Aorta (tissue), 5 donors: ENCODE results near the gene KCNH4. TPM values are rescaled to one million over a fixed set of nuclear protein-coding genes. Genes with fewer than 3 reads are reported as not detected.

Experiments used
- ATAC-seq: fragments of 200-7000 bp; cut with Tn5 transposase; one replicate; pipeline ENCODE4 v1.9.1; 2022; ENCODE audit warnings: moderate library complexity; ENCODE audit not compliant: low FRiP score
- DNase-seq, 2 donors: peaks; one replicate each; pipeline ENCODE4 v3.0.0-alpha.2; 2020
- H3K27ac ChIP-seq, 2 donors: one replicate each; pipeline ENCODE4 v1.5.1; 2013; ENCODE audit warnings: low read length in 2 of 2, mild to moderate bottlenecking in 2 of 2, moderate library complexity in 2 of 2, control low read depth in 1 of 2, inconsistent platforms in 1 of 2, low read depth in 1 of 2
- H3K27me3 ChIP-seq, 2 donors: one replicate each; pipeline ENCODE4 v1.6.1; 2013; ENCODE audit warnings: control low read depth in 1 of 2, low read length in 1 of 2, mild to moderate bottlenecking in 1 of 2, moderate library complexity in 1 of 2; ENCODE audit not compliant: insufficient read depth in 2 of 2, control insufficient read depth in 1 of 2
- H3K36me3 ChIP-seq, 2 donors: one replicate each; pipeline ENCODE4 v1.6.1; 2013; ENCODE audit warnings: control low read depth in 1 of 2, low read length in 1 of 2, mild to moderate bottlenecking in 1 of 2; ENCODE audit not compliant: insufficient read depth in 2 of 2, control insufficient read depth in 1 of 2
- H3K4me1 ChIP-seq, 2 donors: one replicate each; pipeline ENCODE4 v1.6.1; 2013; ENCODE audit warnings: low read length in 2 of 2, control low read depth in 1 of 2, mild to moderate bottlenecking in 1 of 2, moderate library complexity in 1 of 2; ENCODE audit not compliant: insufficient read depth in 2 of 2, control insufficient read depth in 1 of 2
- H3K4me3 ChIP-seq, 2 donors: one replicate each; pipeline ENCODE4 v1.5.1; 2013; ENCODE audit warnings: low read length in 2 of 2, control low read depth in 1 of 2, mild to moderate bottlenecking in 1 of 2
- H3K9me3 ChIP-seq: one replicate; pipeline ENCODE4 v1.6.1; 2013; ENCODE audit warnings: mild to moderate bottlenecking, low read length; ENCODE audit not compliant: control insufficient read depth
- whole genome bisulfite sequencing, 2 donors: extraction: QIAGEN DNeasy Blood & Tissue Kit; methylation state at CpG; one replicate each; pipeline ENCODE4 v1.1.7; 2013; 5-methylcytosine and 5-hydroxymethylcytosine counted together
- intact Hi-C, 2 donors: fragments of 100-400 bp; cut with DNase I; formaldehyde crosslinking; loops; one replicate each; pipeline versions ENCODE4 v1.14.2 to v1.15.0; 2022
- polyA plus RNA-seq, 2 donors: library from polyadenylated mRNA; stranded (reverse); fragments of 200-250 nt; gene quantifications; one replicate each; pipeline ENCODE4 v1.2.3, GENCODE V29; 2013
- total RNA-seq, 2 donors: library from RNA; stranded (reverse); fragmentation: NEBNext Ultra II Directional; extraction: Animal tissue kit (Norgen Biotek cat#: 25700); gene quantifications; one replicate each; pipeline ENCODE4 v1.2.1, GENCODE V29; 2021
- donor health status: healthy with polysubstance abuse.
- donor health status: Bipolar disorder and iron deficiency.
- donor health status: DM: no; HTN: no; CAD: no.
- donor health status: DM: no; HTN: no; CAD: no.
- donor health status: DM: yes; HTN: yes; CAD: no.

The KCNH4 gene
- total and polyA plus RNA-seq, 4 donors: 0.15 to 0.32 TPM; not detected in 2

DNA sequence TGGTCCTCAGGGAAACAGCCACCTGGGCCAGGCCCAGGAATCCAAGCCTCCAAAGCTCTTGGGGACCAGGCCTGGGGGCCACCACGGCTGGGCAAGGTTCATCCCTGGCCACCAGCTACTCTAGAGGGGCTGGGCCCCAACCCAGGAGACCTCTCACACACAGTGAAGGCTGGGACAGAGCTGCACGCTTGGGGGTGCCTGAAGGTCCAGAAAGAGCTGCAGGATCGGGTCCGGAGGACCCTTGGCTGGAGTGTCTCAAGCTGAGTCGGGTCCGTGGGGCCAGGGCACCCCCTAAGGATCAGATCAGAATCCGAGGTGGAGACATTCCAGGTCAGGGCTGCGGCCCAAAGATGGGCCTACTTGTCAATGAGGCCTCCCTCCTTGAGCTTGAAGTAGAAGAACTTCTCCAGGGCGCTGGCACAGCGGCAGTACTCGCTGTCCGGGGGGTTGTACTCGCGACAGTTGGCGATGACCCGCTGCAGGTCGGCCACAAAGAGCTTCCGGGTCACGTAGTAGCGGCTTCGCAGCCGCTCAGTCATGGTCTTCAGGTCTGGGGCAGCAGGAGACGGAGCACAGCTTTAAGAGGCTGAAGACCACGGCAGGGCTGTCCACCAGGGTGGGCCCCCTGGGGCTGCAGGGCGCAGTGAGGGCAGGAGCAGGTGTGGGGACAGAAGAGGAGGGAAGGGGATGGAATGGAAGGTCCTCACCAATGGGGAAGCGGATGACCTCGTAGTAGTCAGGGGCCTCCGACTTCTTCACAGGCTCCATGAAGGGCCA, 67.5 kb downstream of the KCNH4 start:
- Histone ChIP-seq H3K4me1 (no peaks in the 10 kb centered on the region), H3K9me3 (no peaks in the 10 kb centered on the region), H3K36me3 (no peaks in the 10 kb centered on the region), H3K27ac (peak overlapping the region in 1 of 2 donors; percentile 68), H3K4me3 (no peak overlapping the region), H3K27me3 (no peaks in the 10 kb centered on the region)
- intact Hi-C loops: loop anchor here in 1 of 2 donors (5.0 kb wide), 1 partner anchor 146 kb away; the partner anchor contains the start of gene CNP
- WGBS, 2 donors: 86 to 87% methylated on average over 28 of the region's 28 CpGs
- ATAC-seq (no peak), DNase-seq (no peak)

DNA sequence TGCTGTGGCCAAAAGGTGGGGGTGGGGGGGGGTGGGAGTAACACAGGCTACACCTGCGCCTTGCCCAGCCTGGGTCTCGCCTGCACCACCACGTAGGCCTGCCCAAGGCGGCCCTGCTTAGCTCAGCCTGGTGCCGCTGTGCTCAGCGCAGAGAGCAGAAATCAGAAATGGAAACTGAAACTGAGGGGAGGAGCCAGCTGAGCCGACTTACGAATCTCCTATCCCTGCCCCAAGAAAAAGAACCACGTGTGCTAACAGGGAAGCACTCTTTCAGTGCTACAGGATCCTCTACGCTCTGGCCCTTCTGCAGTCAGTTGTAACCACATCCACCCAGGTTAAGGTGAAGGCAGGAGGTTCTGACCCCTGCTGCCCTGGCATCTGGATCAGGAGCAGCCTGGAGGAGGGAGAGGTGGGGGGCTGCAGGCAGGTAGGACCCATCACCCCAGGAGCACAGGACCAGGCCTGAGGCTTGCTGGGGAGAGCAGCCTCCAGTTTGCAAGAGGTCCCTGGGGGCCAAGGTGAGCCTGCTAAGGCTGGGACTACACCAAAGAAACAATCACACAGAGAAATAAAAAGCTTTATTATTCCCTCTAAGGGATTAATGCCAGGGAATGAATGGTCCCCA, 68.3 kb downstream of the KCNH4 start, which contains the start of gene DHX58:
Gene DHX58 (minus strand): TSS at position 163 of the 625 bp plus-strand sequence. CDS start 822 bp downstream, outside the sequence.
- Histone ChIP-seq H3K27me3 (no peaks in the 10 kb centered on the region), H3K27ac (peak within 1 kb of the TSS; percentile 61 to 87), H3K9me3 (no peaks in the 10 kb centered on the region), H3K36me3 (no peaks in the 10 kb centered on the region), H3K4me1 (no peaks in the 10 kb centered on the region), H3K4me3 (peak within 1 kb of the TSS; percentile 44 to 56)
- 3% methylated on average over 10 of the region's 10 CpGs for WGBS, 2 donors
- DNase-seq (peak in 1 of 2 donors; percentile 83), ATAC-seq (peak; percentile 90)
- intact Hi-C loops: loop anchor here in 1 of 2 donors (5.0 kb wide), 1 partner anchor 145 kb away; the partner anchor contains the start of gene CNP

DNA sequence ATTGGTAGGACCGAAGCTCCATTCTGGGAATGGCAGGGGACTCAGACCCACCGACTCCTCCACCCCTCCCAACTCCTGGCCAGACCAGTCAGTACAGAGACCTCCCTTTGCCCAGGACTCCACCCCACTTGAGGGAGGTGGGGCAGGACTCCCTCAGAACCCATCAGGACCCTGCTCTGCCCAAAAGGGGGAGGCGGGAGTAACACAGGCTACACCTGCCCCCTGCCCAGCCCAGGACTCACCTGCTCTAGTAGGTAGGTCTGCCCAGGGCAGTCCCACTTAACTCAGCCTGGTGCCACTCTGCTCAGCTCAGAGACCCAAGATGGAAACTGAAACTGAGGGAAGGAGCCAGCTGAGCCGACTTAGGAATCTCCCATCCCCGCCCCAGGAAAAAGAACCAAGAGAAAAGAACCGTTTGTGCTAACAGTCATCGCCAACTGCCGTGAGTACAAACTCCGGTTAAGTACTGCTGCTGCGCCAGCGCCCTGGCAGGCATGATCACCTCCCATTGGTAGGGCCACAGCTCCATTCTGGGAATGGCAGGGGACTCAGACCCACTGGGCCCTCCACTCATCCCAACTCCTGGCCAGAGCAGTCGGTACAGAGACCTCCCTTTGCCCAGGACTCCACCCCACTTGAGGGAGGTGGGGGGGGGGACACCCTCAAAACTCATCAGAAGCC, 68.9 kb downstream of the KCNH4 start:
- no peaks in the 10 kb centered on the region for H3K9me3 ChIP-seq
- ATAC-seq (peak; percentile 66), DNase-seq (peak in 1 of 2 donors; percentile 62)
- H3K4me3 ChIP-seq: peak overlapping the region; percentile 44 to 56
- intact Hi-C loops: loop anchor here in 1 of 2 donors (5.0 kb wide), 1 partner anchor 145 kb away; the partner anchor contains the start of gene CNP
- no peaks in the 10 kb centered on the region for H3K36me3 ChIP-seq
- H3K27me3 ChIP-seq: no peaks in the 10 kb centered on the region
- peak overlapping the region; percentile 61 to 87 for H3K27ac ChIP-seq
- H3K4me1 ChIP-seq: no peaks in the 10 kb centered on the region
- WGBS, 2 donors: 14 to 17% methylated on average over 12 of the region's 12 CpGs

DNA sequence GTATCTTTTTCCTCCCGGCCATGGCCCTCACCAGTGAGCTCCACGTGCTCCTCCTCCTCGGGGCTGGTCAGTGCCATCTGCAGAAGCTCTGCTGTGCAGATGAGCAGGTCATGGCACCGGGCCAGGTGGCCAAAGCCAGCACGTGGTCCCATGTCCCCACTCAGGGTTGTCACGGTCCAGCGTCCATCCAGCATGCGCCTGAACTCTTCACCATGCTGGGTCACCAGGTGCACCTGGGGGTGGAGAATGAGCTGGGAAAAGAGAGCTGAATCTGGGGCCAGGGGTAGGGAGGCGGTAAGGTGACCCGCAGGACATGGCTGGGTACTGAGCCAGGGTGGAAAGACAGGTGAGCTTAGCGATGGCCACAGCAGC, 69.7 kb downstream of the KCNH4 start:
- H3K36me3 ChIP-seq: no peaks in the 10 kb centered on the region
- DNase-seq (no peak), ATAC-seq (no peak)
- no peaks in the 10 kb centered on the region for H3K4me1 ChIP-seq
- intact Hi-C loops: loop anchor here in 1 of 2 donors (5.0 kb wide), 1 partner anchor 144 kb away; the partner anchor contains the start of gene CNP
- H3K4me3 ChIP-seq: no peak overlapping the region
- H3K27me3 ChIP-seq: no peaks in the 10 kb centered on the region
- 91% methylated on average over 11 of the region's 11 CpGs for WGBS, 2 donors
- H3K27ac ChIP-seq: peak overlapping the region in 1 of 2 donors; percentile 87
- H3K9me3 ChIP-seq: no peaks in the 10 kb centered on the region

DNA sequence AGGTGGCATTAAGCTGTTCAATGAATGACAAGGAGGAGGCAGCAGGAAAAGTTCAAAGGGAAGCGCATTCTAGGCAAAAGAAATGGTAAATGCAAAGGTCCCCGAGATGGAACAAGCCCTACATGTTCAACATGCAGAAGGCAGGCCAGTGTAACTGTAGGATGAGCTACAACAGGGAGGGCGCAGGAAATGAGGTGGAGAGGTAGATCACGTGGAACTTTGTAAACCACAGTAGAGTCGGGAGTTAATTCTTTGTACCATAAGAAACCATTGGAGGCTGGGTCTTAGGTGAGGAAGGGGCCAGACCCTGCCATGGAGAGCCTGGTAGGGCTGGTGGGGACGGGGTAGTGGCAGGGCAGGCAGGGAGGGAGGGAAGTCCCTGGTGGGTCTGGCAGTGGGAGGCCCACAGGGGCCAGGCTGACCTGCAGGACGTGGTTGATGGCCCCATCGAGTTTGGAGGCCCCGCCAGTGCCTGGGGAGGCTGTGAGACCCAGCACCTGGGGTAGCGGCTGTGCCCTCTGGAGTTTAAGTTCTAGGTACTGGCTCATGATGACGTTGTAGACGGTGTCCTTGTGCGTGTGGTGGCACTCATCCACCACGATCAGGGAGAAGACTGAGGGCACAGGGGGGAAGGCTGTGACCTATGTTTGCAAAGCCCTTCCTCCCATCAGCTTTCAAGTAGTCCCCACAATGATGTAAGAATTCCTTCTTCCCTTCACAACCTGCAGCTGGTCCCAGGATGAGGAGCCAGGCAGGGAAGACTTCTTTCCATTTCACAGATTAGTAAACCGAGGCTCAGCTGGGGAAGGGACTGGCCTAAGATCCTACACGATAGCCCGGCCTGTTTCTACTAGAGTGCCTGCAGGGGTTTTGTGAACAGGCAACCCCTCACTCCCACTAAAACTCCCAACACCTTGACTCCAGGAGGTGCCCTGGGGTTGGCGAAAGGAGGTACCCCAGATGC, 70.4 kb downstream of the KCNH4 start:
- Histone ChIP-seq H3K27ac (no peak overlapping the region), H3K4me1 (no peaks in the 10 kb centered on the region), H3K27me3 (no peaks in the 10 kb centered on the region), H3K36me3 (no peaks in the 10 kb centered on the region), H3K9me3 (no peaks in the 10 kb centered on the region), H3K4me3 (no peak overlapping the region)
- no peak for DNase-seq
- 90 to 91% methylated on average over 18 of the region's 18 CpGs for WGBS, 2 donors
- intact Hi-C loops: loop anchor here in 1 of 2 donors (5.0 kb wide), 1 partner anchor 143 kb away; the partner anchor contains the start of gene CNP
- no peak for ATAC-seq

DNA sequence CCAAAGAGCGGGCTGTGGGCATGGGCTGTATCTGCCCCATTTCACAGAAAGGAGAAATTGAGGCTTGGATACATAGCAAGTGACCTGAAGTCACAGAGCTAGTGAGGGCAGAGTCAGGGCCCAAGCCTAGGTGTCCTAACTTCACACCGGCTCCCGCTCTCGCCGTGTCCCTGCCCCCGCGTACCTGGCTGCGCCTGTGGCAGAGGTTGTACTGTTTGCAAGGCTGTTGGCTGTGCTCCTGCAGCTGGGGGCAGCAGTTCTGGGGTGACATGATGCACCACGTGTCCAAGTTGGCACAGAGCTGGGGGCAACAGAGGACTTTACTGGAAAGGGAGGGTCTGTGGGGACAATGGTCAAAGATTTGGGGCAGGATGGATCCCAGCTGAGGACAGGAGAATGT, 71.9 kb downstream of the KCNH4 start:
- Histone ChIP-seq H3K4me1 (no peaks in the 10 kb centered on the region), H3K36me3 (no peaks in the 10 kb centered on the region), H3K27me3 (no peaks in the 10 kb centered on the region), H3K27ac (no peak overlapping the region), H3K4me3 (no peak overlapping the region), H3K9me3 (no peaks in the 10 kb centered on the region)
- 79 to 94% methylated on average over 9 of the region's 9 CpGs for WGBS, 2 donors
- intact Hi-C loops: no loop called here
- ATAC-seq: no peak
- DNase-seq: no peak

DNA sequence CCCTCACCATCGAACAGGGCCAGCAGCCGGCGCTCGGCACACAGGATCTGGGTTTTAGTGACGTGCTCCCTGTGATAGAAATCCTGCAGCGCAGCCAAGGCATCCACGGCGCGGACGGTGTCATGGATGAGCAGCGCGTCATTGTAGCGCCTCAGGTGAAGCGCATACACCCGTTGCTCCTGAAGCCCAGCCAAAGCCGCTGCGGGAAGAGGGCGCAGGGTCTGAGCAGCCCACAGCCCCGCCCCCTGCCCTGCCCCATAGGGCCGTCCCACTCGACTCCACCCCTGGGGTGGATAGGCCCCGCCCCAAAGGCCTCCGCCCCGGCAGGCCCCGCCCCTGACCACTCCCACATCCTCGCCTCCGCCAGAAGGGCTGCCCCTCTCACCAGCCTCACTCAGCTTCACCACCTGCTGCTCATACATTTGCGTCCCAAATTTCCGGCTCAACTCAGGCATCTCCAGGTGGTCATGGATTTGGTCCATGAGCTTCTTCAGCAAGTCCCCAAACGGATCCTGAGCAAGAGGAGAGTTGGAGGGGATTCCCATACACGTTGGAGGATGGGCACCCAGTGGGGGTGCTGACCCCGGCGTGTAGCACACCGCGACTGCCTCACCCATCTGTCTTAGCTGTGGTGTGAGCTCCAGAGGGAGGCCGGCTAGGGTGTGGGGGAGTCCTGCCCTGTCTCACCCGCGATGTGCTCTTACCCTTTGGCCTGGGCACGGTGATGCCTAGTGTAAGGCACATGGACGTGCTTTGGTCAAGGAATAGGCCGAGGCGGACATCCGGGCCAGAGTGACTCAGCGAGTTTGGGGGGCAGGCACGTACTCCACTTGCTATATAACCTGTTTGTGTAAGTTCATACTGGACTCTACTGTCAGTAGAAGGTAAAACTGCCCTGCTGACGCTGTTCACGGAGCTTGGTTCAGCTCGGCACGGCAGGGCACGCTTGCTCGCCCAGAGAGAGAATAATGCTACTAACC, 73.1 kb downstream of the KCNH4 start:
- H3K27me3 ChIP-seq: no peaks in the 10 kb centered on the region
- H3K9me3 ChIP-seq: no peaks in the 10 kb centered on the region
- no peaks in the 10 kb centered on the region for H3K36me3 ChIP-seq
- H3K27ac ChIP-seq: no peak overlapping the region
- intact Hi-C loops: no loop called here
- no peak overlapping the region for H3K4me3 ChIP-seq
- 60 to 63% methylated on average over 48 to 51 of the region's 51 CpGs for WGBS, 2 donors
- no peaks in the 10 kb centered on the region for H3K4me1 ChIP-seq
- ATAC-seq: peak; percentile 62
- peak; percentile 80 to 90 for DNase-seq
